Activated T-cell treated with anti-CD3 and anti-CD28 coated beads for 48 hours (primary cell): ENCODE measurements around the gene TTC5.
"Not testable (repeated sequence)": the region's sequence is repeated elsewhere in the genome, so short reads cannot be mapped to it uniquely, and the experiment has no call there.

Source experiments
- DNase-seq: peaks from one replicate; pipeline ENCODE4 v3.0.0-alpha.2; 2020; ENCODE audit warnings: low read depth

The TTC5 gene

DNA sequence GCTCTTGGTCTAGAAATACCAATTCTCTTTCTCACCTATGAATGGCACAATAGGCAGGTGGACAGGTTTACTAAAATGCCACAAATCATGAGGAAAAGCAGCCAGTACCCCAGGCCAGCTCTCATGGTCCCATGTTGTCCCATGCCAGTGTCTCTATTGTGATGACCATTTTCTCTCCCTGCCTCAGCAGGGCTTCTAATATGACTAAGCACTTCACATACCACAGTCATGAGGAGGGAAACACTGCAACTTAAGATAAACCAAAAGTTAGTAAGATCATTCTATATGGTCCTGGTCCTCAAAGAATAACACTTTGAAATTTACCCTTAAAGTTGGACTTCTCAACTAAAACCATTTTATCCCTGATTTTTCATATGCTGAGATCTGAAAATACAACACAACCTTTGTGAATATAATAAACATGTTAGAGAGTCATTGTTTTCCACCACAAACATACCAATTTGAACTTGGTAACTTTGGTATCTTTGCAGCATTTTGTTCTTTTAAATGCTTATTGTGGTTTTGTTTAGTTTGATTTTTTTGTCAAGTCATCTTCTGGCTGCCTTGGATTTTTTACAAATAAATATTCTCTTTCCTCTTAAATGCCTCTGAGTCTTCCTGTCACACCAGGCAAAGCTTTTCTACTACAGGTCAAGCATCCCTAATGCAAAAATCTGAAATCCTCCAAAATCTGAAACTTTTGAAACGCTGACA is 3.6 kb downstream of the TTC5 start:
- no peak for DNase-seq

DNA sequence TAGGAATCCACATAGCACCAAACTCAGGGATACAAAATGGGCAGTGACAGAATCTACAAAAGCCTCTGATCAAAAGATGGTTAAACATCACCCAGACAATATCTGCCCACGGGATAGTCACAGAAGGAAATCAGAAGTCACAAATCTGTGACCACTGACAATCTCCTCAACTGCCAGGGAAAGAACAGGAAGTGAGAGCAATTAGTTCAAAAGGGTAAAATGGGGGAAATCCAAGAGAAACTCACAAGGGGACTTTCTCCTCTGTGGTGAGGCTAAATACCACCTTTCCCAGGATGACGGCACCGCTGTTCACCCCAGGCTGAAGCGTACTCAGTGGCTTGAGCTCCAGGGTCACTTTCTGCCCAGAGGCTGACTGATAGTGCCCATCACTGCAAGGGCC is 10.7 kb downstream of the TTC5 start:
- DNase-seq: no peak

DNA sequence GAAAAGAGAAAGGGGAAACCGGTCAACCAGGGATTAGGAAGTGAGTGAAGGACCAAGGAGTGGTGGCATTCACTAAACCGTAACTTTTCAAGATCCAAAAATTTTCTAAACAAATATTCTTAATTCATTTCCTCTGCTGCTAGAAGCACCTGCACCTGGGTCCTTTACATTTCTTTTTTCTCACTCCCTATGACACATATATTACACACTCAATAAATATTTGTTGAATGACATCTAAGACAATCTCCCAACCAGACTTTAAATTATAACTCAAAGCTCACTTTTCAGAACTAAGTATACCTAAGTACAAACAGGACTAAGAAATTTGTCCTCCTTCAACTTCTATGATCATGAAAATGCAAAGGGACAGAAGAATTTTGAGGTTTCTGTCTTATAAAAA is 11.1 kb downstream of the TTC5 start:
- DNase-seq: no peak

DNA sequence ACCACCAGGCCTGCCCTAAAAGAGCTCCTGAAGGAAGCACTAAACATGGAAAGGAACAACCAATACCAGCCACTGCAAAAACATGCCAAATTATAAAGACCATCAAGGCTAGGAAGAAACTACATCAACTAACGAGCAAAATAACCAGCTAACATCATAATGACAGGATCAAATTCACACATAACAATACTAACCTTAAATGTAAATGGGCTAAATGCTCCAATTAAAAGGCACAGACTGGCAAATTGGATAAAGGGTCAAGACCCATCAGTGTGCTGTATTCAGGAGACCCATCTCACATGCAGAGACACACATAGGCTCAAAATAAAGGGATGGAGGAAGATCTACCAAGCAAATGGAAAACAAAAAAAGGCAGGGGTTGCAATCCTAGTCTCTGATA is 23.8 kb downstream of the TTC5 start:
- DNase-seq: not testable (repeated sequence)

DNA sequence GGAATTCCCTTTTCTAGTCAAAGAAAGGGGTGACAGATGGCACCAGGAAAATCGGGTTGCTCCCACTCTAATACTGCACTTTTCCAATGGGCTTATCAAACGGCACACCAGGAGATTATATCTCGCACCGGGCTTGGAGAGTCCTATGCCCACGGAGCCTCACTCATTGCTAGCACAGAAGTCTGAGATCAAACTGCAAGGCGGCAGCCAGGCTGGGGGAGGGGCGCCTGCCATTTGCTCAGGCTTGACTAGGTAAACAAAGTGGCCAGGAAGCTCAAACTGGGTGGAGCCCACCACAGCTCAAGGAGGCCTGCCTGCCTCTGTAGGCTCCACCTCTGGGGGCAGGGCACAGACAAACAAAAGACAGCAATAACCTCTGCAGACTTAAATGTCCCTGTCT is 25.5 kb downstream of the TTC5 start:
- DNase-seq: not testable (repeated sequence)

DNA sequence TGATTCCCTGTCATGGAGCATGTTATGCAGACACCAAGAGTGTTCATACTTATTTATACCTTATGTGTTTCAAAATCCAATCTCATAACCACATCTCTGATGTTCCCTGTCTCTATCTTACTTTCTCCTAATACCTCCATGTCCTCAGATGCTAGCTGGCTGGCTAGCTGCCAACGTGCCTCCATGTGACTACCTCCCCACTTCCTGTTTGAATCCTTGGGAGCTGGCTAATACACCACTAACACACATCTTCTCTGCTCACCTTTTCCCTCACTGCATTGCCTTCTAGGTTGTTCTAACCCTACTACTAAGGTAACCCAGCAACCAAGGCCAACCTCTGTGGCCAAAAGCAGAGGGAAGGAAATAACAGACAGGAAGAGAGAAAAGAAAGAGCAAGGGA is 27.3 kb downstream of the TTC5 start:
- DNase-seq: no peak

DNA sequence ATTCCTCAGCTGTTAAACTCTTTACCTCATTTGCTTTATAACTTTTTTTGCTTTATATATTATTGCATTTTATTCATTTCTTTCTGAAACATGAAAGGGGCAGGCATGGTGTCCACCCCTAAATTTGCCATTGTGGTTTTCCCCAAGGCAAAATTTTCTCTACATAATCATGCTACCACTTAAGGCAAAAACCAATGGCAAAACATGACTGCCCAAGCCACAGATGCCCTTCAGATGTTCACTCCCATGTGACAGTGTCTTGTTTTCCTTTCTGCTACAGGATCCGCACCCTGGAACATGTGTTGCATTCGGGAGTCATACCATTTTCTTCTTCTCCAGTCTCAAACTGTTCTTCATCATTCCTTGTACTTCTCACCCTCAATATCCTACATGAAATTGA is 28.3 kb downstream of the TTC5 start:
- no peak for DNase-seq

DNA sequence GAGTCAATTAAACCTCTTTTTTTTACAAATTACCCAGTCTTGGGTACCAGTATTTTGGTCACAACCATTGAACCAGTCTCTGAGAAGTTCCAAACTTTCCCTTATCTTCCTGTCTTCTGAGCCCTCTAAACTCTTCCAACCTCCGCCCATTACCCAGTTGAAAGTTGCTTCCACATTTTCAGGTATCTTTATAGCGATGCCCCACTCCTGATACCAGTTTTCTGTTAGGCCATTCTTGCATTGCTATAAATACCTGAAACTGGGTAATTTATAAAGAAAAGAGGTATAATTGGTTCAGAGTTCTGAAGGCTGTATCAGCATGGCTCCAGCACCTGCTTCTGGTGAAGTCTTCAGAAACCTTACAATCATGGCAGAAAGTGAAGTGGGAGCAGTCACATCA is 31.7 kb downstream of the TTC5 start:
- DNase-seq: no peak

DNA sequence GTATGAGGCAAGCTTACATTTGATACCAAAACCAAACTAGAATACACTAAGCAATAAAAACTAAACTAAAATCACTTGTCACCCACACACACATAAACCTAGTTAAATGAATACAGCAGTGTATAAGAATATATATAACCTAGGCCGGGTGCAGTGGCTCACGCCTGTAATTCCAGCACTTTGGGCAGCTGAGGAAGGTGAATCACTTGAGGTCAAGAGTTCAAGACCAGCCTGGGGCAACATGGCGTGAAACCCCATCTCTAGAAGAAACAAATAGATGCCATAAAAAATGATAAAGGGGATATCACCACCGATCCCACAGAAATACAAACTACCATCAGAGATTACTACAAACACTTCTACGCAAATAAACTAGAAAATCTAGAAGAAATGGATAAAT is 41.4 kb downstream of the TTC5 start:
- not testable (repeated sequence) for DNase-seq

DNA sequence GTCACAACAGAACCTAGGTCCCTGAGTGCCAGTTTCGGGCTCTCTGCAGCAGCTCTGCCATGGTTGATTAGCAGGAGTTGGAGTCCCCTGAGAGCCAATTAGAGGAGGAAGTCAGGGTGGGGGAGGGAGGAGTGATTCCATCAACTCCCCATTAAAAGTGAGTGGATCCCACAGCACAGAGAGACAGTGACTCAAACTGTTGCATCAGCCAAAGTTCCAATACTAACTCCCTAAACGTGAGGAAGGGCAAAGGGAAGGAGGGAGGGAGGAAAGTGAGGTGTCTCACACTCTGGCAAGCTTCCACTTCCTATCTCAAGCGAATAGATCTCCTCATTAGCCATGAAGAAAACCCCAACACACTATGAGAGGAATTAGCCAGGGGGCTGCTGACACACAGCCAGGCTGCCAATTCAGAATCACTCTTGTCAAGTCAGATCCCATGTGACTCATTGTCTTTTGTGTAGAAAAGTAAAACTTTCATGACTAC is 43.1 kb downstream of the TTC5 start:
- no peak for DNase-seq

DNA sequence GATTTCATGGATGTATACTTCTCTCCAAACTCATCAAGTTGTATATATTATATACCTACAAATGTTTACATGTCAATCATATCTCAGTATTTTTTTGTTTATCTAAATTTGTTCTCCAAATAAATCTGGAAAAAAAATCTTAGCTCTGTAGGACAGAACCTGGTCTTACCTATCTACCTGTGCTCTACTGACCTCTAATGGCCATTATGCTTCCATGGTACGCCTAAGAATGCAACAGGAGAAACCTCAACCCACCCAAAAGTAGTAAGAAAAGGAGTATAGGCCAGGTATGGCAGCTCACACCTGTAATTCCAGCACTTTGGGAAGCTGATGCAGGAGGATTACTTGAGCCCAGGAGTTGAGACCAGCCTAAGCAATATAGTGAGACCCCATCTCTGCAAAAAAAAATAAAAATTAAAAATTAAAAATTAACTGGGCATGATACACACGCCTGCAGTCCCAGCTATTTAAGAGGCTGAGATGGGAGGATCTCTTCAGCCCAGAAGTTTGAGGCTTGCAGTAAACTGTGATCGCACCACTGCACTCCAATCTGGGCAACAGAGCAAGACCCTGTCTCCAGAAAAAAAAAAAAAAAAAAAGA is 58.0 kb downstream of the TTC5 start:
- DNase-seq: no peak
